ENCODE results near the gene COA3.

- TF ChIP-seq, protein P1, sequence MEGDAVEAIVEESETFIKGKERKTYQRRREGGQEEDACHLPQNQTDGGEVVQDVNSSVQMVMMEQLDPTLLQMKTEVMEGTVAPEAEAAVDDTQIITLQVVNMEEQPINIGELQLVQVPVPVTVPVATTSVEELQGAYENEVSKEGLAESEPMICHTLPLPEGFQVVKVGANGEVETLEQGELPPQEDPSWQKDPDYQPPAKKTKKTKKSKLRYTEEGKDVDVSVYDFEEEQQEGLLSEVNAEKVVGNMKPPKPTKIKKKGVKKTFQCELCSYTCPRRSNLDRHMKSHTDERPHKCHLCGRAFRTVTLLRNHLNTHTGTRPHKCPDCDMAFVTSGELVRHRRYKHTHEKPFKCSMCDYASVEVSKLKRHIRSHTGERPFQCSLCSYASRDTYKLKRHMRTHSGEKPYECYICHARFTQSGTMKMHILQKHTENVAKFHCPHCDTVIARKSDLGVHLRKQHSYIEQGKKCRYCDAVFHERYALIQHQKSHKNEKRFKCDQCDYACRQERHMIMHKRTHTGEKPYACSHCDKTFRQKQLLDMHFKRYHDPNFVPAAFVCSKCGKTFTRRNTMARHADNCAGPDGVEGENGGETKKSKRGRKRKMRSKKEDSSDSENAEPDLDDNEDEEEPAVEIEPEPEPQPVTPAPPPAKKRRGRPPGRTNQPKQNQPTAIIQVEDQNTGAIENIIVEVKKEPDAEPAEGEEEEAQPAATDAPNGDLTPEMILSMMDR (IDR thresholded peaks at IDR 0.05), result no peak
- peak in 1 of 2 donors; percentile 78 for TF ChIP-seq POLR2A (IDR thresholded peaks at IDR 0.05)
These were observed 34.6 kb upstream of the COA3 start, which contains the start of gene PSME3 for GRCh38 chr17:42832934-42833766.

Measured in vagina (tissue), 2 donors.